Adipocyte (in vitro differentiated cells): ENCODE measurements around the gene IGIP.
"Not testable (repeated sequence)": the region's sequence is repeated elsewhere in the genome, so short reads cannot be mapped to it uniquely, and the experiment has no call there.

ENCODE experiments used
- DNase-seq: peaks from one replicate; pipeline ENCODE4 v3.0.0-alpha.2; 2015; ENCODE audit warnings: low read depth
- H3K27me3 ChIP-seq: replicated peaks from 2 replicates; pipeline ENCODE4 v1.7.0; 2013; ENCODE audit warnings: mild to moderate bottlenecking, low read length, moderate library complexity; ENCODE audit not compliant: control insufficient read depth, insufficient read depth
- H3K36me3 ChIP-seq: 2 replicates; pipeline ENCODE4 v1.7.0; 2013; ENCODE audit warnings: low read length, mild to moderate bottlenecking, moderate library complexity; ENCODE audit not compliant: control insufficient read depth, insufficient read depth, severe bottlenecking
- H3K4me1 ChIP-seq: 2 replicates; pipeline ENCODE4 v1.7.0; 2013; ENCODE audit warnings: mild to moderate bottlenecking, low read length, moderate library complexity; ENCODE audit not compliant: control insufficient read depth, insufficient read depth
- H3K4me3 ChIP-seq: 2 replicates; pipeline ENCODE4 v1.7.0; 2013; ENCODE audit warnings: mild to moderate bottlenecking, low read length, moderate library complexity
- H3K9ac ChIP-seq: 2 replicates; pipeline ENCODE4 v1.7.0; 2013; ENCODE audit warnings: mild to moderate bottlenecking, low read length, moderate library complexity
- H3K9me3 ChIP-seq: 2 replicates; pipeline ENCODE4 v1.7.0; 2013; ENCODE audit warnings: mild to moderate bottlenecking, low read length, moderate library complexity; ENCODE audit not compliant: control insufficient read depth

IGIP gene

GRCh38 chr5:140153905-140154304 lies 28.2 kb downstream of the IGIP start:
- H3K9ac ChIP-seq: no peak overlapping the region
- DNase-seq: no peak
- H3K4me1 ChIP-seq: peaks cover 4% of the 10 kb centered on the region
- no peaks in the 10 kb centered on the region for H3K27me3 ChIP-seq
- no peak overlapping the region for H3K4me3 ChIP-seq
- no peaks in the 10 kb centered on the region for H3K9me3 ChIP-seq
- no peaks in the 10 kb centered on the region for H3K36me3 ChIP-seq

GRCh38 chr5:140154710-140155381 lies 29.1 kb downstream of the IGIP start:
- not testable (repeated sequence) for H3K9me3 ChIP-seq, H3K4me1 ChIP-seq, H3K9ac ChIP-seq, DNase-seq, H3K36me3 ChIP-seq, H3K4me3 ChIP-seq, H3K27me3 ChIP-seq

GRCh38 chr5:140157032-140157781 lies 31.5 kb downstream of the IGIP start:
- H3K4me3 ChIP-seq: peak overlapping the region; percentile 72

GRCh38 chr5:140159014-140159927 lies 33.5 kb downstream of the IGIP start:
- Histone ChIP-seq H3K4me3 (no peak overlapping the region), H3K4me1 (peaks cover 4% of the 10 kb centered on the region), H3K36me3 (no peaks in the 10 kb centered on the region), H3K9me3 (no peaks in the 10 kb centered on the region), H3K27me3 (no peaks in the 10 kb centered on the region), H3K9ac (no peak overlapping the region)
- no peak for DNase-seq

More at GRCh38 chr5:140157032-140157781, 31.5 kb downstream of the IGIP start:
- DNase-seq: peak; percentile 95
- Histone ChIP-seq H3K27me3 (no peaks in the 10 kb centered on the region), H3K36me3 (no peaks in the 10 kb centered on the region), H3K9me3 (no peaks in the 10 kb centered on the region), H3K4me1 (peaks cover 4% of the 10 kb centered on the region), H3K9ac (peak overlapping the region; percentile 77)

GRCh38 chr5:140162275-140162674 lies 36.5 kb downstream of the IGIP start:
- no peaks in the 10 kb centered on the region for H3K36me3 ChIP-seq
- H3K4me3 ChIP-seq: no peak overlapping the region
- H3K4me1 ChIP-seq: peaks cover 12% of the 10 kb centered on the region
- H3K27me3 ChIP-seq: no peaks in the 10 kb centered on the region
- H3K9ac ChIP-seq: no peak overlapping the region
- no peaks in the 10 kb centered on the region for H3K9me3 ChIP-seq
- no peak for DNase-seq

- H3K9me3 ChIP-seq: no peaks in the 10 kb centered on the region
- peaks cover 13% of the 10 kb centered on the region for H3K4me1 ChIP-seq
- no peaks in the 10 kb centered on the region for H3K27me3 ChIP-seq
- no peak overlapping the region for H3K9ac ChIP-seq
- H3K4me3 ChIP-seq: no peak overlapping the region
- DNase-seq: no peak
- H3K36me3 ChIP-seq: no peaks in the 10 kb centered on the region
Observed at GRCh38 chr5:140162781-140163180, 37.0 kb downstream of the IGIP start.

- Histone ChIP-seq H3K27me3 (no peaks in the 10 kb centered on the region), H3K4me3 (no peak overlapping the region), H3K9me3 (no peaks in the 10 kb centered on the region), H3K36me3 (no peaks in the 10 kb centered on the region), H3K9ac (no peak overlapping the region), H3K4me1 (peaks cover 13% of the 10 kb centered on the region)
- no peak for DNase-seq
Observed at GRCh38 chr5:140165101-140165922, 39.6 kb downstream of the IGIP start.

GRCh38 chr5:140165923-140166270 lies 40.2 kb downstream of the IGIP start:
- H3K4me1 ChIP-seq: peaks cover 13% of the 10 kb centered on the region
- no peaks in the 10 kb centered on the region for H3K9me3 ChIP-seq
- H3K36me3 ChIP-seq: no peaks in the 10 kb centered on the region
- H3K9ac ChIP-seq: no peak overlapping the region
- no peak overlapping the region for H3K4me3 ChIP-seq
- no peak for DNase-seq
- H3K27me3 ChIP-seq: no peaks in the 10 kb centered on the region

GRCh38 chr5:140166911-140167310 lies 41.2 kb downstream of the IGIP start:
- Histone ChIP-seq H3K9ac (no peak overlapping the region), H3K27me3 (no peaks in the 10 kb centered on the region), H3K9me3 (no peaks in the 10 kb centered on the region), H3K4me1 (peaks cover 13% of the 10 kb centered on the region), H3K4me3 (no peak overlapping the region), H3K36me3 (no peaks in the 10 kb centered on the region)
- no peak for DNase-seq

GRCh38 chr5:140168371-140168770 lies 42.6 kb downstream of the IGIP start:
- Histone ChIP-seq H3K9me3 (no peaks in the 10 kb centered on the region), H3K4me3 (no peak overlapping the region), H3K36me3 (no peaks in the 10 kb centered on the region), H3K27me3 (no peaks in the 10 kb centered on the region), H3K9ac (no peak overlapping the region), H3K4me1 (peaks cover 13% of the 10 kb centered on the region)
- DNase-seq: no peak
